DND-41 (cell line): ENCODE results near the gene PPP4R2.

ENCODE experiments used
- ATAC-seq: fragments of 200-7000 bp; cut with Tn5 transposase; 3 replicates; pipeline ENCODE4 v1.9.1; 2021; ENCODE audit warnings: low read depth; ENCODE audit not compliant: insufficient read depth
- DNase-seq: peaks from one replicate; pipeline ENCODE4 v3.0.0-alpha.2; 2020
- H2AFZ ChIP-seq: 2 replicates; pipeline ENCODE4 v1.6.0; 2012; ENCODE audit warnings: low read depth, low read length
- H3K27ac ChIP-seq: 2 replicates; pipeline ENCODE4 v1.5.1; 2012; ENCODE audit warnings: low read length, inconsistent platforms
- H3K27me3 ChIP-seq: fragments of 200-600 bp; sonication (generic); 2 replicates; pipeline ENCODE4 v1.6.0; 2012; ENCODE audit warnings: low read length, mild to moderate bottlenecking, inconsistent platforms; ENCODE audit not compliant: insufficient read depth, poor library complexity
- H3K36me3 ChIP-seq: 2 replicates; pipeline ENCODE4 v1.5.1; 2012; ENCODE audit warnings: low read length, inconsistent platforms; ENCODE audit not compliant: insufficient read depth
- H3K4me1 ChIP-seq: 2 replicates; pipeline ENCODE4 v1.5.1; 2012; ENCODE audit warnings: mild to moderate bottlenecking, low read length; ENCODE audit not compliant: insufficient read depth
- H3K4me2 ChIP-seq: 2 replicates; pipeline ENCODE4 v1.6.0; 2012; ENCODE audit warnings: mild to moderate bottlenecking, moderate library complexity, low read length, inconsistent platforms; ENCODE audit not compliant: insufficient read depth
- H3K4me3 ChIP-seq, 2 experiments: fragments of 200-600 bp in 1 of 2; shearing (Covaris generic) in 1 of 2; 2 replicates each; pipeline ENCODE4 v1.5.1; 2012 to 2016; ENCODE audit warnings: inconsistent platforms in 2 of 2, low read length in 2 of 2, mild to moderate bottlenecking in 2 of 2, low read depth in 1 of 2, moderate library complexity in 1 of 2
- H3K79me2 ChIP-seq: 2 replicates; pipeline ENCODE4 v1.6.0; 2012; ENCODE audit warnings: low read length, inconsistent platforms; ENCODE audit not compliant: insufficient read depth
- H3K9ac ChIP-seq: 2 replicates; pipeline ENCODE4 v1.6.0; 2012; ENCODE audit warnings: low read depth, mild to moderate bottlenecking, inconsistent platforms, low read length, moderate library complexity
- H3K9me3 ChIP-seq: 2 replicates; pipeline ENCODE4 v1.5.1; 2012; ENCODE audit warnings: low read length, moderate library complexity, mild to moderate bottlenecking, inconsistent platforms; ENCODE audit not compliant: insufficient read depth, severe bottlenecking
- H4K20me1 ChIP-seq: 2 replicates; pipeline ENCODE4 v1.6.0; 2012; ENCODE audit warnings: low read length; ENCODE audit not compliant: insufficient read depth
- EZH2 ChIP-seq: IDR thresholded peaks from 3 replicates; pipeline ENCODE4 v1.6.1; 2012; ENCODE audit warnings: borderline replicate concordance, low read depth, mild to moderate bottlenecking, moderate library complexity, low read length, inconsistent platforms; ENCODE audit not compliant: severe bottlenecking
- TF ChIP-seq, protein P1 (sequence below): IDR thresholded peaks from 2 replicates; pipeline ENCODE4 v1.5.1; 2012; ENCODE audit warnings: borderline replicate concordance, low read length, moderate library complexity, mild to moderate bottlenecking; ENCODE audit not compliant: poor library complexity, severe bottlenecking; ENCODE audit errors: extremely low read depth

Gene PPP4R2

DNA sequence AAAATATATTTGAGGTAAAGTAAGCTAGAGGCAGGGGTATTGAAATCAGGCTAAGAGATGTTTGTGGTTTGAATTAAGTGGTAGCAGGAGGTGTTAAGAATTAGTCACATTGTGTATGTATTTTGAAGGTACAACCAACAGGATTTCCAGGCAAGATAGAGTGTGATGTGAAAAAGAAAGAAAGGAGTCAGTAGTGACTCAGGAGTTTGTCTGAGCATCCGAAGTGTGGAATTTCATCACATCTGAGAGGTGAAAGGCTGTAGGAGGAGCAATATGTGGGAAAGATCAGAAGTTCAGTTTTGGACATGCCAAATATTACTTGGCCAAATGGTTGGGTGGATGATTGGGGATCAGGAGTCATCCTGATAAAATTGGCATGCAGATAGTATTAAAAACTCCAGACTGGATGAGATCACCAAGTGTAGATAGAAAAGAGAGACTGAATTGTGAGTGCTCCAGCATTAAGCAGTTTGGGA lies 32.7 kb downstream of the PPP4R2 start:
- TF ChIP-seq, protein P1, sequence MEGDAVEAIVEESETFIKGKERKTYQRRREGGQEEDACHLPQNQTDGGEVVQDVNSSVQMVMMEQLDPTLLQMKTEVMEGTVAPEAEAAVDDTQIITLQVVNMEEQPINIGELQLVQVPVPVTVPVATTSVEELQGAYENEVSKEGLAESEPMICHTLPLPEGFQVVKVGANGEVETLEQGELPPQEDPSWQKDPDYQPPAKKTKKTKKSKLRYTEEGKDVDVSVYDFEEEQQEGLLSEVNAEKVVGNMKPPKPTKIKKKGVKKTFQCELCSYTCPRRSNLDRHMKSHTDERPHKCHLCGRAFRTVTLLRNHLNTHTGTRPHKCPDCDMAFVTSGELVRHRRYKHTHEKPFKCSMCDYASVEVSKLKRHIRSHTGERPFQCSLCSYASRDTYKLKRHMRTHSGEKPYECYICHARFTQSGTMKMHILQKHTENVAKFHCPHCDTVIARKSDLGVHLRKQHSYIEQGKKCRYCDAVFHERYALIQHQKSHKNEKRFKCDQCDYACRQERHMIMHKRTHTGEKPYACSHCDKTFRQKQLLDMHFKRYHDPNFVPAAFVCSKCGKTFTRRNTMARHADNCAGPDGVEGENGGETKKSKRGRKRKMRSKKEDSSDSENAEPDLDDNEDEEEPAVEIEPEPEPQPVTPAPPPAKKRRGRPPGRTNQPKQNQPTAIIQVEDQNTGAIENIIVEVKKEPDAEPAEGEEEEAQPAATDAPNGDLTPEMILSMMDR: no peak
- TF ChIP-seq EZH2: no peak
- Histone ChIP-seq H4K20me1 (peaks cover 92% of the 10 kb centered on the region), H3K27me3 (no peaks in the 10 kb centered on the region), H3K9me3 (no peaks in the 10 kb centered on the region), H3K79me2 (peaks cover 100% of the 10 kb centered on the region), H3K27ac (no peak overlapping the region), H3K4me3 (no peak overlapping the region), H3K4me1 (0 out of 2 replicates have a peak, but pooled peaks cover 2% of the 10 kb centered on the region), H3K9ac (no peak overlapping the region), H3K36me3 (peaks cover 44% of the 10 kb centered on the region), H2AFZ (no peak overlapping the region), H3K4me2 (no peak overlapping the region)
- ATAC-seq (peak; percentile 58; the same call in 2 of the 3 replicates), DNase-seq (no peak)

DNA sequence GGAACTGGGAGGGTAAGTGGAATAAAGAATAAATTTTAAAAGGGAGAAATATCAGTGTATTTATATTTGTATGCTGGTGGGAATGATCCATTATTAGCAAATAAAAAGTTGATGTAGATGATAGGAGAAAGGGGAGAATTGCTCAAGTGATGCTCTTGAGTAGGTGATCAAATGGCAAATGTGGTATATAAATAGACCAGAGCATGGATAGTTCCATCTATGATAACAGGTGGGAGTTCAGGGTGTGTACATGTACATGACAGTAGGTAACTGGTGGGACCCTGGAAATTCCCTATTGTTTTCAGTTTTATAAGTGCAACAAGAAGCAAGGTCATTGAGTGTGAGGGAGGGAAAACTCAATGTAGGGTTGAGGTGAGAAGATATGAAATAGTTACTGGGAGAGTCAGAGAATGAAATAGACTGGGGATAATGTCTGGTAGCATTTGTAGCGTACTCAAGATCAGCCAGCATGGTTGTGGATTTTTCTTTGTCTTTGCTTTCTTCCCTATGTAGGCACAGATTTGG lies 33.5 kb downstream of the PPP4R2 start:
- peaks cover 94% of the 10 kb centered on the region for H4K20me1 ChIP-seq
- 0 out of 2 replicates have a peak, but pooled peaks cover 2% of the 10 kb centered on the region for H3K4me1 ChIP-seq
- no peak overlapping the region for H2AFZ ChIP-seq
- no peak overlapping the region for H3K4me3 ChIP-seq
- TF ChIP-seq EZH2: no peak
- TF ChIP-seq, protein P1: no peak
- ATAC-seq (no peak), DNase-seq (no peak)
- H3K27ac ChIP-seq: no peak overlapping the region
- H3K27me3 ChIP-seq: no peaks in the 10 kb centered on the region
- H3K79me2 ChIP-seq: peaks cover 100% of the 10 kb centered on the region
- peaks cover 45% of the 10 kb centered on the region for H3K36me3 ChIP-seq
- H3K9ac ChIP-seq: no peak overlapping the region
- no peaks in the 10 kb centered on the region for H3K9me3 ChIP-seq
- no peak overlapping the region for H3K4me2 ChIP-seq

DNA sequence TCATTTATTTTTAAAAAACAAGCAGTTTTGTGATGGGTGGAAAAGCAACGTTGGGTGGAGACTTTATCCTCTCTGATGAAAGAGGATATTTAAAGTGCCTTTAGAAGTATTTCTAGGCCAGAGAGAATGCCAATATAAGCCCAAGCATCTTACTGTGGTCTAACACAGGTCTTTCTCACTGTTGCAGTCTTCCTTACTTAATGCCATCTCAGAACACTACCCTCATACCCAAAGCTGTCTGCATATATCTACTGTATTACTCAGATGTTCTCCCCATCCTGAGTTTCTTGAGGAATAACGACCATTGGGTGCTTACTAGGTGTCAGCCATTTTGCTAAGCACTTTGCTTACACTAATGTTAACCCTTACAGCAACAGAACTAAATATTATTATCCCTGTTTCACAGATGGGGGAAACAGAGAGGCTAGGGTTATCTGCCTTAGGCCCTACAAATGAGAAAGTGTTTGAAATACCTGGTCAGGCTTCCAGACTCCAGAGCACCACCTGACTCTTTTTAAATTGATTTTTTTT lies 35.0 kb downstream of the PPP4R2 start:
- H4K20me1 ChIP-seq: peaks cover 92% of the 10 kb centered on the region
- H3K36me3 ChIP-seq: peaks cover 43% of the 10 kb centered on the region

More for the DNA sequence above, 35.0 kb downstream of the PPP4R2 start:
- Histone ChIP-seq H3K4me3 (no peak overlapping the region), H3K9ac (no peak overlapping the region), H3K27ac (no peak overlapping the region), H3K79me2 (peaks cover 100% of the 10 kb centered on the region), H3K4me1 (0 out of 2 replicates have a peak, but pooled peaks cover 2% of the 10 kb centered on the region), H3K27me3 (no peaks in the 10 kb centered on the region), H3K9me3 (no peaks in the 10 kb centered on the region), H3K4me2 (no peak overlapping the region), H2AFZ (no peak overlapping the region)
- DNase-seq (no peak), ATAC-seq (no peak)
- TF ChIP-seq, protein P1: no peak
- TF ChIP-seq EZH2: no peak
